ENCODE measurements around the gene NOS1AP. TPM values are rescaled to one million over a fixed set of nuclear protein-coding genes. Genes with fewer than 3 reads are reported as not detected.

The NOS1AP gene
- total and polyA plus RNA-seq, 8 donors, result 2.2 to 6.2 (median 3.3) TPM

GRCh38 chr1:162144268-162144667 lies 74.8 kb downstream of the NOS1AP start:
- DNase-seq (no peak), ATAC-seq (no peak)
- H3K4me3 ChIP-seq, result no peak overlapping the region
- no peaks in the 10 kb centered on the region for H3K36me3 ChIP-seq
- intact Hi-C loops (cut with DNase I), result no loop called here
- no peaks in the 10 kb centered on the region for H3K9me3 ChIP-seq
- H3K27me3 ChIP-seq, result no peaks in the 10 kb centered on the region
- H3K4me1 ChIP-seq, result no peaks in the 10 kb centered on the region
- no peak for TF ChIP-seq CTCF (IDR thresholded peaks at IDR 0.05)
- H3K27ac ChIP-seq, result no peak overlapping the region

- intact Hi-C loops (cut with DNase I), result no loop called here
- no peak for TF ChIP-seq CTCF (IDR thresholded peaks at IDR 0.05)
- H3K4me1 ChIP-seq, result no peaks in the 10 kb centered on the region
- no peak overlapping the region for H3K27ac ChIP-seq
- no peaks in the 10 kb centered on the region for H3K9me3 ChIP-seq
- ATAC-seq (no peak), DNase-seq (no peak)
- H3K27me3 ChIP-seq, result no peaks in the 10 kb centered on the region
- no peaks in the 10 kb centered on the region for H3K36me3 ChIP-seq
- no peak overlapping the region for H3K4me3 ChIP-seq
Measured at GRCh38 chr1:162144853-162145252, 75.4 kb downstream of the NOS1AP start.

- TF ChIP-seq CTCF (IDR thresholded peaks at IDR 0.05), result no peak
- Histone ChIP-seq H3K27me3 (no peaks in the 10 kb centered on the region), H3K4me3 (no peak overlapping the region), H3K27ac (no peak overlapping the region), H3K36me3 (no peaks in the 10 kb centered on the region), H3K4me1 (no peaks in the 10 kb centered on the region), H3K9me3 (no peaks in the 10 kb centered on the region)
- ATAC-seq, result no peak
- DNase-seq, result peak in 1 of 4 donors; percentile 20
- intact Hi-C loops (cut with DNase I), result no loop called here
Measured at GRCh38 chr1:162145280-162145965, 75.9 kb downstream of the NOS1AP start.

GRCh38 chr1:162145966-162146696 lies 76.6 kb downstream of the NOS1AP start:
- TF ChIP-seq CTCF (IDR thresholded peaks at IDR 0.05), result no peak
- Histone ChIP-seq H3K9me3 (no peaks in the 10 kb centered on the region), H3K27ac (no peak overlapping the region), H3K27me3 (no peaks in the 10 kb centered on the region), H3K4me3 (no peak overlapping the region), H3K36me3 (no peaks in the 10 kb centered on the region), H3K4me1 (no peaks in the 10 kb centered on the region)
- intact Hi-C loops (cut with DNase I), result no loop called here
- no peak for DNase-seq
- no peak for ATAC-seq

- DNase-seq, result no peak
- H3K9me3 ChIP-seq, result no peaks in the 10 kb centered on the region
- H3K4me1 ChIP-seq, result no peaks in the 10 kb centered on the region
- intact Hi-C loops (cut with DNase I), result no loop called here
- no peaks in the 10 kb centered on the region for H3K27me3 ChIP-seq
- no peak overlapping the region for H3K27ac ChIP-seq
- no peaks in the 10 kb centered on the region for H3K36me3 ChIP-seq
- no peak overlapping the region for H3K4me3 ChIP-seq
- ATAC-seq, result no peak
- TF ChIP-seq CTCF (IDR thresholded peaks at IDR 0.05), result no peak
Measured at GRCh38 chr1:162147760-162148159, 78.3 kb downstream of the NOS1AP start.
